Panc1 (cell line): ENCODE data around the gene OAS2.

ENCODE experiments used
- SIN3A ChIP-seq: IDR thresholded peaks from 2 replicates; pipeline ENCODE4 v1.6.1; 2012; ENCODE audit warnings: low read depth, mild to moderate bottlenecking, low read length, moderate library complexity, borderline replicate concordance; ENCODE audit not compliant: insufficient read depth
- TF ChIP-seq, protein P1 (sequence below): fragments of 450-650 bp; IDR thresholded peaks from 2 replicates; pipeline ENCODE4 v1.5.1; 2017; ENCODE audit warnings: mild to moderate bottlenecking

DNA sequence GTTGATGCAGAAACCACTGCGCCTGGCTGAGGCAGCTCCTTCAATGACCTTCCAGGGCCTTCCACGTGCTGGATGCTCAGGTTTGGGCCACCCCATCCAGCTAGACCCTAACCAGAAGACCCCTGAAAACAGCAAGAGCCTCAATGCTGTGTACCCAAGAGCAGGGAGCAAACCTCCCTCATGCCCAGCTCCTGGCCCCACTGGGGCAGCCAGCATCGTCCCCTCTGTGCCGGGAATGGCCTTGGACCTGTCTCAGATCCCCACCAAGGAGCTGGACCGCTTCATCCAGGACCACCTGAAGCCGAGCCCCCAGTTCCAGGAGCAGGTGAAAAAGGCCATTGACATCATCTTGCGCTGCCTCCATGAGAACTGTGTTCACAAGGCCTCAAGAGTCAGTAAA, 29.5 kb upstream of the OAS2 start:
- TF ChIP-seq, protein P1, sequence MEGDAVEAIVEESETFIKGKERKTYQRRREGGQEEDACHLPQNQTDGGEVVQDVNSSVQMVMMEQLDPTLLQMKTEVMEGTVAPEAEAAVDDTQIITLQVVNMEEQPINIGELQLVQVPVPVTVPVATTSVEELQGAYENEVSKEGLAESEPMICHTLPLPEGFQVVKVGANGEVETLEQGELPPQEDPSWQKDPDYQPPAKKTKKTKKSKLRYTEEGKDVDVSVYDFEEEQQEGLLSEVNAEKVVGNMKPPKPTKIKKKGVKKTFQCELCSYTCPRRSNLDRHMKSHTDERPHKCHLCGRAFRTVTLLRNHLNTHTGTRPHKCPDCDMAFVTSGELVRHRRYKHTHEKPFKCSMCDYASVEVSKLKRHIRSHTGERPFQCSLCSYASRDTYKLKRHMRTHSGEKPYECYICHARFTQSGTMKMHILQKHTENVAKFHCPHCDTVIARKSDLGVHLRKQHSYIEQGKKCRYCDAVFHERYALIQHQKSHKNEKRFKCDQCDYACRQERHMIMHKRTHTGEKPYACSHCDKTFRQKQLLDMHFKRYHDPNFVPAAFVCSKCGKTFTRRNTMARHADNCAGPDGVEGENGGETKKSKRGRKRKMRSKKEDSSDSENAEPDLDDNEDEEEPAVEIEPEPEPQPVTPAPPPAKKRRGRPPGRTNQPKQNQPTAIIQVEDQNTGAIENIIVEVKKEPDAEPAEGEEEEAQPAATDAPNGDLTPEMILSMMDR = no peak
- TF ChIP-seq SIN3A = no peak
